Fibroblast of the aortic adventitia (primary cell): ENCODE data around the gene FAM13B. TPM values are rescaled to one million over a fixed set of nuclear protein-coding genes. Genes with fewer than 3 reads are reported as not detected.

Experiments
- DNase-seq: peaks from one replicate; pipeline ENCODE4 v3.0.0-alpha.2; 2010; ENCODE audit warnings: low read depth
- H3K4me3 ChIP-seq: 2 replicates; pipeline ENCODE4 v1.5.1; 2011; ENCODE audit warnings: low read depth, mild to moderate bottlenecking, control low read depth, low read length, moderate library complexity
- CTCF ChIP-seq: IDR thresholded peaks from 2 replicates; pipeline ENCODE4 v1.5.1; 2011; ENCODE audit warnings: mild to moderate bottlenecking, low read length, control low read depth, inconsistent platforms; ENCODE audit not compliant: insufficient read depth
- total RNA-seq: library from RNA; depleted of rRNA; stranded (reverse); fragments of >200 nt; gene quantifications from 2 replicates; pipeline ENCODE4 v1.2.3, GENCODE V29; 2012; ENCODE audit warnings: low replicate concordance

The FAM13B gene
- total RNA-seq, 1 donor, result 42.8 TPM

GRCh38 chr5:138025285-138025684 is 7.6 kb downstream of the FAM13B start:
- no peak for TF ChIP-seq CTCF
- DNase-seq, result no peak
- H3K4me3 ChIP-seq, result no peak overlapping the region

- no peak for DNase-seq
- no peak overlapping the region for H3K4me3 ChIP-seq
- TF ChIP-seq CTCF, result no peak
Observed at GRCh38 chr5:138024117-138024516, 8.8 kb downstream of the FAM13B start.

- TF ChIP-seq CTCF, result no peak
- no peak overlapping the region for H3K4me3 ChIP-seq
- DNase-seq, result no peak
Observed at GRCh38 chr5:138022912-138023311, 10.0 kb downstream of the FAM13B start.

GRCh38 chr5:138021771-138022170 is 11.1 kb downstream of the FAM13B start:
- H3K4me3 ChIP-seq, result no peak overlapping the region
- TF ChIP-seq CTCF, result no peak
- no peak for DNase-seq

GRCh38 chr5:138018849-138019248 is 14.0 kb downstream of the FAM13B start:
- DNase-seq, result no peak
- H3K4me3 ChIP-seq, result no peak overlapping the region
- TF ChIP-seq CTCF, result no peak

DNA sequence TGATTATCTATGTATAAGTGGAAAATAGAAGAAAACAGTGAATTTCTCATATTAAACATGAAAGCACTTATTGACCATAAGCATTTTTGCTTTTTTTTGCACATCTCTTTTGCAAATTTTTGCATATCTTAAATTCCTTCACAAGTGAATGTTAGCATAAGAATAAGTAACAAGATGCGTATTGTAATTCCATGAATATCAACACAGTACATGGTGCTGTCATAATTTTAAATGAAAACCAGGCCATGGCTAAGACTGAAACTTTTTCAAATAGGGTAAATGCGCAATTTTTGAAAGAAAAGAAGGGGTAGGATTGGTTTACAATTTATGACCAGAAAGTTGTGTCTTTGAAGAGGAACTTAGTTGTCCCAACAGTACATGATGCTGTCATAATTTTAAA is 17.0 kb downstream of the FAM13B start:
- no peak for DNase-seq
- no peak for TF ChIP-seq CTCF
- no peak overlapping the region for H3K4me3 ChIP-seq

- no peak for TF ChIP-seq CTCF
- no peak for DNase-seq
- no peak overlapping the region for H3K4me3 ChIP-seq
Observed at GRCh38 chr5:138011991-138012390, 20.9 kb downstream of the FAM13B start.
